Trophoblast cell (in vitro differentiated cells and primary cell): ENCODE measurements around the gene HMGB2.

ENCODE experiments used
- DNase-seq, 2 donors: peaks; one replicate each; pipeline ENCODE4 v3.0.0-alpha.2; 2016
- H2AFZ ChIP-seq: 2 replicates; pipeline ENCODE4 v1.6.1; 2013; ENCODE audit warnings: low read length, moderate library complexity, mild to moderate bottlenecking; ENCODE audit not compliant: insufficient read depth, poor library complexity
- H2AK5ac ChIP-seq: 2 replicates; pipeline ENCODE4 v1.6.1; 2013; ENCODE audit warnings: mild to moderate bottlenecking, low read length
- H2BK120ac ChIP-seq: 2 replicates; pipeline ENCODE4 v1.6.1; 2013; ENCODE audit warnings: low read length, mild to moderate bottlenecking, moderate library complexity; ENCODE audit not compliant: insufficient read depth, poor library complexity
- H2BK12ac ChIP-seq: 2 replicates; pipeline ENCODE4 v1.6.1; 2013; ENCODE audit warnings: mild to moderate bottlenecking, low read length, moderate library complexity
- H2BK5ac ChIP-seq: 2 replicates; pipeline ENCODE4 v1.6.1; 2013; ENCODE audit warnings: low read length, low read depth, moderate library complexity, mild to moderate bottlenecking; ENCODE audit not compliant: poor library complexity
- H3K14ac ChIP-seq: 2 replicates; pipeline ENCODE4 v1.6.1; 2013; ENCODE audit warnings: mild to moderate bottlenecking, low read length
- H3K18ac ChIP-seq: 2 replicates; pipeline ENCODE4 v1.6.1; 2013; ENCODE audit warnings: mild to moderate bottlenecking, low read length
- H3K23ac ChIP-seq: 2 replicates; pipeline ENCODE4 v1.6.1; 2013; ENCODE audit warnings: low read length
- H3K27ac ChIP-seq: 2 replicates; pipeline ENCODE4 v1.5.1; 2013; ENCODE audit warnings: low read depth, mild to moderate bottlenecking, inconsistent platforms, low read length, moderate library complexity
- H3K27me3 ChIP-seq: 2 replicates; pipeline ENCODE4 v1.6.1; 2013; ENCODE audit warnings: inconsistent platforms, mild to moderate bottlenecking, low read length, moderate library complexity; ENCODE audit not compliant: insufficient read depth
- H3K36me3 ChIP-seq, 2 experiments: 1 replicate in 1 of 2; 2 replicates in 1 of 2; pipeline ENCODE4 v1.6.1; 2013; ENCODE audit warnings: low read length in 2 of 2, mild to moderate bottlenecking in 2 of 2, moderate library complexity in 1 of 2; ENCODE audit not compliant: insufficient read depth in 2 of 2, control insufficient read depth in 1 of 2
- H3K4ac ChIP-seq: 2 replicates; pipeline ENCODE4 v1.6.1; 2013; ENCODE audit warnings: low read depth, mild to moderate bottlenecking, low read length, moderate library complexity
- H3K4me1 ChIP-seq, 2 experiments: 1 replicate in 1 of 2; 2 replicates in 1 of 2; pipeline ENCODE4 v1.6.1; 2013; ENCODE audit warnings: low read length in 2 of 2, mild to moderate bottlenecking in 2 of 2, moderate library complexity in 1 of 2; ENCODE audit not compliant: insufficient read depth in 2 of 2, control insufficient read depth in 1 of 2
- H3K4me2 ChIP-seq: 2 replicates; pipeline ENCODE4 v1.6.1; 2013; ENCODE audit warnings: inconsistent platforms, mild to moderate bottlenecking, low read length, moderate library complexity
- H3K4me3 ChIP-seq: 2 replicates; pipeline ENCODE4 v1.5.1; 2013; ENCODE audit warnings: mild to moderate bottlenecking, low read depth, low read length, inconsistent platforms
- H3K79me1 ChIP-seq: one replicate; pipeline ENCODE4 v1.6.1; 2013; ENCODE audit warnings: low read length
- H3K79me2 ChIP-seq: 2 replicates; pipeline ENCODE4 v1.6.1; 2013; ENCODE audit warnings: low read length, mild to moderate bottlenecking; ENCODE audit not compliant: control insufficient read depth, insufficient read depth, poor library complexity
- H3K9ac ChIP-seq: 2 replicates; pipeline ENCODE4 v1.6.1; 2013; ENCODE audit warnings: mild to moderate bottlenecking, low read length
- H3K9me3 ChIP-seq: 2 replicates; pipeline ENCODE4 v1.6.1; 2013; ENCODE audit warnings: low read depth, mild to moderate bottlenecking, control low read depth, inconsistent platforms, low read length; ENCODE audit not compliant: insufficient read depth
- H4K12ac ChIP-seq: 2 replicates; pipeline ENCODE4 v1.6.1; 2013; ENCODE audit warnings: low read depth, mild to moderate bottlenecking, low read length, moderate library complexity
- H4K8ac ChIP-seq: 2 replicates; pipeline ENCODE4 v1.6.1; 2013; ENCODE audit warnings: low read depth, mild to moderate bottlenecking, low read length, moderate library complexity
- H4K91ac ChIP-seq: one replicate; pipeline ENCODE4 v1.6.1; 2013; ENCODE audit warnings: low read depth, mild to moderate bottlenecking, low read length, moderate library complexity
- WGBS: extraction: QIAGEN DNeasy Blood & Tissue Kit; methylation state at CpG from one replicate; pipeline ENCODE4 v1.1.7; 2013; ENCODE audit warnings: missing lambda C conversion rate; ENCODE audit not compliant: insufficient read length, insufficient coverage; ENCODE audit errors: extremely low coverage; 5-methylcytosine and 5-hydroxymethylcytosine counted together

The HMGB2 gene

GRCh38 chr4:173379929-173380328, 45.8 kb upstream of the HMGB2 start:
- Histone ChIP-seq H2BK5ac (no peak overlapping the region), H3K4me3 (no peak overlapping the region), H3K9ac (no peak overlapping the region), H2AK5ac (no peak overlapping the region), H3K79me2 (no peaks in the 10 kb centered on the region), H4K8ac (no peak overlapping the region), H3K4ac (no peak overlapping the region), H3K23ac (no peak overlapping the region), H2BK12ac (no peak overlapping the region), H3K36me3 (no peaks in the 10 kb centered on the region), H3K4me2 (no peak overlapping the region), H3K27me3 (no peaks in the 10 kb centered on the region), H3K79me1 (no peaks in the 10 kb centered on the region), H3K18ac (no peak overlapping the region), H3K4me1 (no peaks in the 10 kb centered on the region), H3K27ac (no peak overlapping the region), H4K91ac (no peak overlapping the region), H2BK120ac (no peak overlapping the region), H4K12ac (no peak overlapping the region), H3K14ac (no peak overlapping the region), H3K9me3 (no peaks in the 10 kb centered on the region), H2AFZ (no peak overlapping the region)
- no peak for DNase-seq
- no CpG with 5 or more reads among the region's 3 CpGs for WGBS

GRCh38 chr4:173374588-173374987, 40.4 kb upstream of the HMGB2 start:
- Histone ChIP-seq H3K9ac (no peak overlapping the region), H3K14ac (no peak overlapping the region), H4K8ac (no peak overlapping the region), H4K91ac (no peak overlapping the region), H3K18ac (no peak overlapping the region), H3K36me3 (no peaks in the 10 kb centered on the region), H3K27ac (no peak overlapping the region), H2AK5ac (no peak overlapping the region), H3K4me2 (no peak overlapping the region), H2AFZ (no peak overlapping the region), H3K4me3 (no peak overlapping the region), H2BK120ac (no peak overlapping the region), H2BK5ac (no peak overlapping the region), H3K79me1 (peaks cover 5% of the 10 kb centered on the region), H3K79me2 (peaks cover 1% of the 10 kb centered on the region), H3K4ac (no peak overlapping the region), H3K9me3 (no peaks in the 10 kb centered on the region), H2BK12ac (no peak overlapping the region), H3K23ac (no peak overlapping the region), H3K4me1 (no peaks in the 10 kb centered on the region), H4K12ac (no peak overlapping the region), H3K27me3 (no peaks in the 10 kb centered on the region)
- WGBS = no CpG with 5 or more reads among the region's 2 CpGs
- DNase-seq = no peak

GRCh38 chr4:173371292-173372192, 37.4 kb upstream of the HMGB2 start:
- Histone ChIP-seq H2BK5ac (no peak overlapping the region), H3K79me1 (peaks cover 5% of the 10 kb centered on the region), H3K9ac (peak overlapping the region; percentile 67), H2BK12ac (no peak overlapping the region), H4K91ac (no peak overlapping the region), H4K12ac (peak overlapping the region; percentile 14), H3K18ac (peak overlapping the region; percentile 35), H3K9me3 (no peaks in the 10 kb centered on the region), H3K14ac (peak overlapping the region; percentile 17), H3K27me3 (no peaks in the 10 kb centered on the region), H3K36me3 (no peaks in the 10 kb centered on the region), H3K4me1 (no peaks in the 10 kb centered on the region), H3K27ac (peak overlapping the region; percentile 38), H2BK120ac (peak overlapping the region; percentile 37), H3K4me3 (peak overlapping the region; percentile 77), H2AK5ac (no peak overlapping the region), H2AFZ (peak overlapping the region; percentile 92), H3K4me2 (peak overlapping the region; percentile 59), H3K23ac (no peak overlapping the region), H3K79me2 (peaks cover 1% of the 10 kb centered on the region), H4K8ac (peak overlapping the region; percentile 45), H3K4ac (peak overlapping the region; percentile 3)
- no CpG with 5 or more reads among the region's 68 CpGs for WGBS
- peak; percentile 28 to 64 for DNase-seq

- Histone ChIP-seq H3K18ac (peak within 1 kb of the TSS; percentile 35), H4K91ac (peak within 1 kb of the TSS; percentile 39), H2BK120ac (peak within 1 kb of the TSS; percentile 37), H3K4me1 (no peaks in the 10 kb centered on the region), H2BK12ac (no peak within 1 kb of the TSS), H3K79me2 (peaks cover 1% of the 10 kb centered on the region), H3K36me3 (no peaks in the 10 kb centered on the region), H4K12ac (peak within 1 kb of the TSS; percentile 14), H3K23ac (no peak within 1 kb of the TSS), H3K9ac (peak within 1 kb of the TSS; percentile 88), H3K27ac (peak within 1 kb of the TSS; percentile 38), H4K8ac (peak within 1 kb of the TSS; percentile 45), H2AFZ (peak within 1 kb of the TSS; percentile 92), H3K14ac (peak within 1 kb of the TSS; percentile 17), H3K27me3 (no peaks in the 10 kb centered on the region), H2AK5ac (no peak within 1 kb of the TSS), H3K4ac (peak within 1 kb of the TSS; percentile 3), H3K4me2 (peak within 1 kb of the TSS; percentile 94), H3K4me3 (peak within 1 kb of the TSS; percentile 81), H3K9me3 (no peaks in the 10 kb centered on the region), H3K79me1 (peaks cover 5% of the 10 kb centered on the region), H2BK5ac (no peak within 1 kb of the TSS)
- no CpG with 5 or more reads among the region's 72 CpGs for WGBS
- DNase-seq = peak; percentile 97 to 98
Observed at GRCh38 chr4:173370477-173371291, 36.5 kb upstream of the HMGB2 start, which contains the start of gene SAP30. TSS of gene SAP30 (plus strand) at chr4:173370954. CDS start at chr4:173371183, 229 bp downstream.
